GM19438 (cell line): ENCODE results near the gene TBX3.
"Not testable (repeated sequence)": the region's sequence is repeated elsewhere in the genome, so short reads cannot be mapped to it uniquely, and the experiment has no call there.

Source experiments
- ATAC-seq: cut with Tn5 transposase; IDR thresholded peaks from one replicate; pipeline ENCODE4 v1.9.1; 2021; ENCODE audit warnings: low read depth; ENCODE audit not compliant: unreplicated experiment

TBX3 gene

GRCh38 chr12:114684098-114684869 lies at the start of gene TBX3:
Gene TBX3 (minus strand): TSS chr12:114684175. CDS start chr12:114683200, 975 bp downstream.
- no peak for ATAC-seq

DNA sequence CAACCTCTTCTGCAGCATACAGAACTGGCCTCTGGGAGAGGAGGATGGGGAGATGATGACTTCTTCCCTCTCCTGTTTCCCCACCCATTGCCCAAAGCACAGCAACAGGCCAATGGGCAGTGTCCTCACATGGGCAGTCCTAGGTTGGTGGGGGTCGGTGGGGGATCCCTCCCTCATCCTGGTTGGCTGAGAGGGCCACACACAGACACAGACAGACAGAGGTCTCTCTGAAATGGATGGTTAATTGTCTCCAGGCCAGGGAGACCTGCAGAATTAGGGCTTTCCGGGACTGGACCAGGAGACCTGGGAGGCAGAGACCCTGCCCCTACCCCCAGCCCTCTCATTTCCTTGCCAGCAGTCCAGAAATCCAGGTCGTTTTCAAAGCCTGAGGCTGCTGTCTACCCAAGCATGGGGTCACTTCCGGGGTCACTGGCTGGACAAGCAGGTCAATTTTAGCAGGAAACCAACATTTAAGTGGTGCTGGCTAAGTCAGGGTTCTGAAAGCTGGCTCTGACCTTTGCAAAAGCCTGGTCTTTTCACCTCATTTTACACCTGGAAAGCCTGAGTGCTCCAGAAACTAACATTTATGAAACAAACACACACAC lies 48.6 kb upstream of the TBX3 start:
- ATAC-seq: no peak

GRCh38 chr12:114729731-114730130 lies 45.8 kb upstream of the TBX3 start:
- ATAC-seq: no peak

GRCh38 chr12:114726092-114726710 lies 42.2 kb upstream of the TBX3 start:
- no peak for ATAC-seq

- not testable (repeated sequence) for ATAC-seq
Observed at GRCh38 chr12:114722176-114722575, 38.2 kb upstream of the TBX3 start.

DNA sequence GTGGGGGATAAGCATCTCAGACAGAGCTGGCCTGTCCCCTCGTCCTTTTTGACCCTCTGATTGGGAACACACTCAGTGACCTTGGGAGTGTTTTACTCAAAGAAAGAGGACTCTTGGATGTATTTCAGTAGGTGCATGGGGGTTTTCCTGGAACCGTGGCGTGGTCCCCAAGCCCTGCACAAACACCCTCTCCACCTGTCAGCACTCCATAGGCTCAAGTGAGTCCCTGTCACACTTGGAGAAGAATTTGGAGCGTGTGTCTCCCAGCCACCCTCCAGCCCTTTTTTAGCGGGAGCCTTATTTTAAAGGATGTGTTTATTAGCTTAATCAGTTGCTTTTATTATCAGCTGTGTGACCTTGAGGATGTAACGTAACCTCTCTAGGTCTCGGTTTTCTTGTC lies 37.3 kb upstream of the TBX3 start:
- no peak for ATAC-seq

DNA sequence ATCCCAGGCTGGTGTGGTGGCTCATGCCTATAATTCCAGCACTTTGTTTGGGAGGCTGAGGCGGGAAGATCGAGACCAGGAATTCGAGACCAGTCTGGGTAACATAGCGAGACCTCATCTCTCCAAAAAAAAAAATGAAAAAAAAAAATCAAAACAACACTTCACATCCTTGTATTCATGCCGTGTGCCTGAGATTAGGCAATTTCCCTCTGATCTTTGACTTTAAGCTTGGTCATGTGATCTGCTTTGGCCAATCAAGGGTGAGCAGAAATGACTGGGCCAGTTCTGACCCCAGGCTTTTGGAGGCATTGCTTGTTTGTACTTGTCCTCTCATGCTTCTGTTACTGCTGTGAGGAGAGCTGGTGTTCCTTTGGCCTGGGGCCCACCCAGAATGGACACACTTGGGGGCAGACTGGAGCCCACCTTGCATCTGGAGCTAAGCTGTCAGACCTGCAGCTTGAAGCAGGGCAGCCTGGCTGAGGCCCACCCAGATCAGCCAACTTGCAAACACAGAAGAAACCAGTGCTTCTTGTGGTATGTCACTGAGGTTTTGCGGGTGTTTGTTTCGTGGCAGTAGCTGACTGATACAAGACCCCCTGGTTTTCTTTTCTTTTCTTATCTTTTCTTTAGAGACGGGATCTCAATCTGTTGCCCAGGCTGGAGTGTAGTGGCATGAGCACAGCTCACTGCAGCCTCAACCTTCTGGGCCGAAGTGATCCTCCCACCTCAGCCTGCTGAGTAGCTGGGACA lies 29.7 kb upstream of the TBX3 start:
- ATAC-seq: no peak

- no peak for ATAC-seq
Observed at GRCh38 chr12:114711689-114712152, 27.7 kb upstream of the TBX3 start.

- no peak for ATAC-seq
Observed at GRCh38 chr12:114710151-114710550, 26.2 kb upstream of the TBX3 start.

GRCh38 chr12:114709112-114709511 lies 25.1 kb upstream of the TBX3 start:
- ATAC-seq: no peak

- ATAC-seq: not testable (repeated sequence)
Observed at GRCh38 chr12:114708598-114708997, 24.6 kb upstream of the TBX3 start.

- ATAC-seq: no peak
Observed at GRCh38 chr12:114704096-114704495, 20.1 kb upstream of the TBX3 start.

- no peak for ATAC-seq
Observed at GRCh38 chr12:114703060-114703493, 19.1 kb upstream of the TBX3 start.

GRCh38 chr12:114702462-114702861 lies 18.5 kb upstream of the TBX3 start:
- ATAC-seq: no peak

DNA sequence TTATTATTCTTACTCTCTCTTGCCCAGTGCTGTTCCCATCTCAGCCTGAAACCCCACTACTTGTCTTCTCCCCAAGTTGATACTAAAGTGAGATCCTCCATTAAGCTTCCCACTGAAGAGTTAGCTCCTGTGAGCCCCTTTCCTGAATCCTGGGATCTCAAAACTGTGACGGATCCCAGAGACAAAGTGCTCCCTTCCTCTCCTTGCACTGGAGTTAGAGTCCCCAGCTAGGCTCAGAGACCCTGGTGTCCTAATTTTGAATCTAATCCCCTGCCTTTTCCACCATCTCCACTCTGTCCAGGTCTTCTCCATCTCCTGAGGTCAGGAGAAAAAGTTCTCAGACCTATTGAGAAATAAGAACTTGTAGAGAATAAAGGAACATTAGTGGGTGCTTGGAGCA lies 17.6 kb upstream of the TBX3 start:
- no peak for ATAC-seq

- ATAC-seq: no peak
Observed at GRCh38 chr12:114701104-114701414, 17.1 kb upstream of the TBX3 start.

DNA sequence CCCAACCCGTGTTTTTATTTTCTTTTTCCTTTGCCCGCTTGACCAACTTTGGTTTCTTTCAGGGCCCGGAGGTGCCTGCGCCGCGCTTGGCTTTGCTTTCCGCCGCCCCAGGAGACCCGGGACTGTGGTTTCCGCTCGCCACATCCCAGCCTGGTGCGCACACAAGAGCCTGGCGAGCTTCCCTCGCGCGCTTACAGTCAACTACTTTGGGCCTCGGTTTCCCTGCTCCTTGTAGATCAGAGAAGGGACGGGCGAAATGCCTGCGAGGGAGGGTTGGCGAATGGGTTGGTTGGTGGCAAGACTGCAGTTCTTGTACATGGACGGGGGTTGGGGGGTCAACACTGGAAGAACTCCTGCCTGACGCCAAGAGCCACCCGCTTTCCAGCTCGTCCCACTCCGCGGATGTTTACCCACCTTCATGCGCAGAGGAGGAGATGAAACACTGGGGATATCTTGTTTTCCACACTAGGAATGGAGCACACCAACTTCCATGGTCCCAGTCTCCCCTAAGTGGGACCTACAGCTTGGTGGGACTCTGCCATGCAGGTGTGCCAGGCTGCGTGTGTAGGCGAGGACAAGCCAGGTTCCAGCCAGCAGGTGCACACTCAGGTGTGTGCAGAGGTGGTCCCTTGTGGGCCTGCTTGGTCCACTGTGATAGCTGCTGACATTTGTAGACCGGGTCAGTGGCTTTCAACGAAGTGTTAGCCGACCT lies 16.6 kb upstream of the TBX3 start:
- no peak for ATAC-seq

- no peak for ATAC-seq
Observed at GRCh38 chr12:114698566-114699163, 14.7 kb upstream of the TBX3 start.

DNA sequence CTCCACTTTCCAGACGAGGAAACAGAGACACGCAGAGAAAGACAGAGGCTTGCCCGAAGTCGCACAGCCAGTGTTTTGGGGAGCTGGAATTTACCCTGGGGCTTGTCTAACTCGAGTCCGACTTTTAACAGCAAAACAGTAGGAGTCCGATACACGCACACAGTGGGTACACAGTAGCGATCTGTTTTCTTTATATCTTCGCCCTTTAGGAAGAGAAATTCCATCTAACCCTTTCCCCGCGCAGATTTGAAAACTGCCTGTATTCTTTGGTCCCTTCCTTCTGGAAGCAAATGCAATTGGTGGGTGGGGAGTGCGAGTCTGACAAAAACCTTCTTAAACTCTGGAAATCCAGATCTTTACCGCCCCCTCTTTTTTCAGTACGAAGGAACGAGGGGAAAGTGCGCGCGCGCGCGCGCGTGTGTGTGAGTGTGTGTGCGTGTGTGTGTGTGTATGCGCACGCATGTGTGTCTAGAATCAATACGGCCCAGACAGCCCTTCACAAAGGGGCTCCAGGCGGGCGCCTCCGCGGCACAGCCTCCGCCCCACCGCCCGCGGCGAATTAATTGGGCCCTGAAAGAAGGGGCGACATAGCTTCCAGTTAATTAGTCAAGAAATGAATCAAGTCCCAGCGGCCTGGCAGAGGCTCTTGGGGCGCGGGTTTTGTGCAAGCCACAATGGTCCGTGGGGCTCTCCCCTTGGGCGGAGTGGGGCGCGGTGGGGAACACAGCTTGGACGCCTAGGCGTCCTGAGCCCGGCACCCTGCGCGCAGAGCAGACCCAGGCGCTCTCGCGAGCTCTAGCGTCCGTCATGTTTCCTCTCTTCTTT lies 14.0 kb upstream of the TBX3 start:
- ATAC-seq: no peak
